HEK293 (cell line): ENCODE results near the gene TTC23.

Source experiments
- KLF8 ChIP-seq: fragments of 450-650 bp; formaldehyde crosslinking; IDR thresholded peaks from 2 replicates; pipeline ENCODE4 v1.5.1; 2016; ENCODE audit warnings: missing biosample characterization, missing genetic modification characterization
- YY1 ChIP-seq: fragments of 450-650 bp; formaldehyde crosslinking; IDR thresholded peaks from 2 replicates; pipeline ENCODE4 v1.5.1; 2018; ENCODE audit warnings: missing biosample characterization, missing genetic modification characterization
- ZEB2 ChIP-seq: fragments of 450-650 bp; formaldehyde crosslinking; IDR thresholded peaks from 2 replicates; pipeline ENCODE4 v1.5.1; 2016; ENCODE audit warnings: missing biosample characterization, missing genetic modification characterization
- ZNF202 ChIP-seq: fragments of 450-650 bp; formaldehyde crosslinking; IDR thresholded peaks from 2 replicates; pipeline ENCODE4 v1.5.1; 2016; ENCODE audit warnings: missing biosample characterization, missing genetic modification characterization, borderline replicate concordance
- ZNF335 ChIP-seq: fragments of 450-650 bp; formaldehyde crosslinking; conservative IDR thresholded peaks from 2 replicates; pipeline ENCODE4 v1.5.1; 2016; ENCODE audit warnings: missing biosample characterization, missing genetic modification characterization
- ZNF660 ChIP-seq: fragments of 450-650 bp; IDR thresholded peaks from 2 replicates; pipeline ENCODE4 v1.5.1; 2018; ENCODE audit warnings: missing biosample characterization, mild to moderate bottlenecking, missing genetic modification characterization
- ZNF747 ChIP-seq: fragments of 450-650 bp; formaldehyde crosslinking; IDR thresholded peaks from 2 replicates; pipeline ENCODE4 v1.5.1; 2016; ENCODE audit warnings: missing biosample characterization, missing genetic modification characterization
- TF ChIP-seq, protein P1 (sequence below): fragments of 450-650 bp; formaldehyde crosslinking; IDR thresholded peaks from 2 replicates; pipeline ENCODE4 v1.5.1; 2016; ENCODE audit warnings: missing biosample characterization, missing genetic modification characterization
- TF ChIP-seq, protein P2 (sequence below): IDR thresholded peaks from 2 replicates; pipeline ENCODE4 v1.6.1; 2011; ENCODE audit warnings: mild to moderate bottlenecking, low read depth, low read length, borderline replicate concordance

DNA sequence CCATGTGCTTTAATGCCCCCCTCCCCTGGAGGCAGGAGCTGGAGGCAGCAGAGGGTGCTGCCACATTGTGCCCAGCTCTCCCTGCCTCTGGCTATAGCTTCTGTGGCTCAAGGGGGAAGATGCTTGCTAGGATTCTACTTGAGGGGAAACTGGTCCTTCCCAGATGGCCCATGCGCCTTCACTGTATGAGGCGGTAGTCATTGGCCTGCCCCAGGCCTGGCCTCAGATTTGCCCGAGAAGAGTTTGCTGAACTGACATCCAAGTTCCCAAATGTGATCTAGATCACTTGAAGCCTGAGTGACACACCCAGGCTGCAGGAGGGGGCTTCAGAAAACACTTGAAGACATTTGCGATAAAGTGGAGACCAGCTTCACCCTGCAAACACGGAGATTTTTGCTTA, 140.4 kb downstream of the TTC23 start:
- TF ChIP-seq ZNF202 (tag by site-specific recombination) = no peak
- no peak for TF ChIP-seq ZNF660 (tag by site-specific recombination)
- no peak for TF ChIP-seq ZNF747 (tag by site-specific recombination)
- TF ChIP-seq, protein P1, sequence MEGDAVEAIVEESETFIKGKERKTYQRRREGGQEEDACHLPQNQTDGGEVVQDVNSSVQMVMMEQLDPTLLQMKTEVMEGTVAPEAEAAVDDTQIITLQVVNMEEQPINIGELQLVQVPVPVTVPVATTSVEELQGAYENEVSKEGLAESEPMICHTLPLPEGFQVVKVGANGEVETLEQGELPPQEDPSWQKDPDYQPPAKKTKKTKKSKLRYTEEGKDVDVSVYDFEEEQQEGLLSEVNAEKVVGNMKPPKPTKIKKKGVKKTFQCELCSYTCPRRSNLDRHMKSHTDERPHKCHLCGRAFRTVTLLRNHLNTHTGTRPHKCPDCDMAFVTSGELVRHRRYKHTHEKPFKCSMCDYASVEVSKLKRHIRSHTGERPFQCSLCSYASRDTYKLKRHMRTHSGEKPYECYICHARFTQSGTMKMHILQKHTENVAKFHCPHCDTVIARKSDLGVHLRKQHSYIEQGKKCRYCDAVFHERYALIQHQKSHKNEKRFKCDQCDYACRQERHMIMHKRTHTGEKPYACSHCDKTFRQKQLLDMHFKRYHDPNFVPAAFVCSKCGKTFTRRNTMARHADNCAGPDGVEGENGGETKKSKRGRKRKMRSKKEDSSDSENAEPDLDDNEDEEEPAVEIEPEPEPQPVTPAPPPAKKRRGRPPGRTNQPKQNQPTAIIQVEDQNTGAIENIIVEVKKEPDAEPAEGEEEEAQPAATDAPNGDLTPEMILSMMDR (tag by site-specific recombination) = no peak
- TF ChIP-seq KLF8 (tag by site-specific recombination) = no peak
- TF ChIP-seq ZNF335 (tag by site-specific recombination) = no peak
- TF ChIP-seq, protein P2, sequence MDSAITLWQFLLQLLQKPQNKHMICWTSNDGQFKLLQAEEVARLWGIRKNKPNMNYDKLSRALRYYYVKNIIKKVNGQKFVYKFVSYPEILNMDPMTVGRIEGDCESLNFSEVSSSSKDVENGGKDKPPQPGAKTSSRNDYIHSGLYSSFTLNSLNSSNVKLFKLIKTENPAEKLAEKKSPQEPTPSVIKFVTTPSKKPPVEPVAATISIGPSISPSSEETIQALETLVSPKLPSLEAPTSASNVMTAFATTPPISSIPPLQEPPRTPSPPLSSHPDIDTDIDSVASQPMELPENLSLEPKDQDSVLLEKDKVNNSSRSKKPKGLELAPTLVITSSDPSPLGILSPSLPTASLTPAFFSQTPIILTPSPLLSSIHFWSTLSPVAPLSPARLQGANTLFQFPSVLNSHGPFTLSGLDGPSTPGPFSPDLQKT = no peak
- no peak for TF ChIP-seq YY1 (tag by site-specific recombination)
- no peak for TF ChIP-seq ZEB2 (tag by site-specific recombination)
